T47D (cell line): ENCODE data around the gene SNAP91.
"Not testable (repeated sequence)": the region's sequence is repeated elsewhere in the genome, so short reads cannot be mapped to it uniquely, and the experiment has no call there.

Experiments used
- DNase-seq, 2 experiments: peaks; one replicate each; pipeline versions ENCODE4 v3.0.0 to v3.0.0-alpha.2; 2011 to 2012; ENCODE audit warnings: low read depth in 1 of 2, low spot score in 1 of 2
- JUND ChIP-seq: IDR thresholded peaks from 2 replicates; pipeline ENCODE4 v1.6.1; 2012; ENCODE audit warnings: low read depth
- in situ Hi-C: cut with HindIII; loops from 2 replicates; pipeline ENCODE4 v1.10.0; 2016; ENCODE audit warnings: low sequenced_read_pairs, low pct_unique_long_range_greater_than_20kb

The SNAP91 gene

GRCh38 chr6:83558975-83559374 lies 149.9 kb downstream of the SNAP91 start:
- in situ Hi-C loops: no loop called here
- TF ChIP-seq JUND: no peak
- no peak for DNase-seq

- in situ Hi-C loops: no loop called here
- no peak for DNase-seq
- no peak for TF ChIP-seq JUND
Measured at GRCh38 chr6:83556871-83557270, 152.0 kb downstream of the SNAP91 start.

GRCh38 chr6:83551748-83552147 lies 157.2 kb downstream of the SNAP91 start:
- in situ Hi-C loops: not testable (repeated sequence)

GRCh38 chr6:83550482-83550881 lies 158.4 kb downstream of the SNAP91 start:
- in situ Hi-C loops, DNase-seq: not testable (repeated sequence)

More at GRCh38 chr6:83551748-83552147, 157.2 kb downstream of the SNAP91 start:
- not testable (repeated sequence) for DNase-seq

GRCh38 chr6:83546636-83547035 lies 162.3 kb downstream of the SNAP91 start:
- no peak for DNase-seq
- no peak for TF ChIP-seq JUND
- in situ Hi-C loops: no loop called here

GRCh38 chr6:83539678-83540077 lies 169.2 kb downstream of the SNAP91 start:
- no peak for TF ChIP-seq JUND
- no peak for DNase-seq
- in situ Hi-C loops: no loop called here

GRCh38 chr6:83536647-83537589 lies 172.0 kb downstream of the SNAP91 start:
- in situ Hi-C loops: no loop called here
- DNase-seq: no peak
- TF ChIP-seq JUND: no peak

- TF ChIP-seq JUND: no peak
- in situ Hi-C loops: no loop called here
- peak in 1 of 2 experiments; percentile 29 for DNase-seq
Measured at GRCh38 chr6:83536034-83536646, 172.8 kb downstream of the SNAP91 start.

GRCh38 chr6:83518816-83519480 lies 190.0 kb downstream of the SNAP91 start:
- in situ Hi-C loops: no loop called here
- DNase-seq: no peak
- TF ChIP-seq JUND: no peak

- no peak for TF ChIP-seq JUND
- DNase-seq: no peak
- in situ Hi-C loops: no loop called here
Measured at GRCh38 chr6:83517500-83517899, 191.4 kb downstream of the SNAP91 start.

GRCh38 chr6:83514866-83515466 lies 193.9 kb downstream of the SNAP91 start:
- no peak for TF ChIP-seq JUND
- DNase-seq: peak in 1 of 2 experiments; percentile 70
- in situ Hi-C loops: no loop called here

GRCh38 chr6:83514466-83514865 lies 194.4 kb downstream of the SNAP91 start:
- DNase-seq: no peak
- no peak for TF ChIP-seq JUND
- in situ Hi-C loops: no loop called here
